ENCODE results near the gene RIN3. TPM values are rescaled to one million over a fixed set of nuclear protein-coding genes. Genes with fewer than 3 reads are reported as not detected.

The RIN3 gene
- polyA plus RNA-seq, 3 donors from 2014 or later: 38.8 to 131 (median 60.1) TPM

- H3K27ac Mint-ChIP-seq: no peak overlapping the region
- H3K4me3 Mint-ChIP-seq: no peak overlapping the region
- peaks cover 22 to 24% of the 10 kb centered on the region in 2 donors for H3K4me1 Mint-ChIP-seq
- no peaks in the 10 kb centered on the region for H3K36me3 Mint-ChIP-seq
- DNase-seq: no peak
- H3K27me3 Mint-ChIP-seq (ENCODE audit: low read depth in 3 of 3): peaks cover 5 to 9% (median 8%) of the 10 kb centered on the region in 3 donors
- H3K9me3 Mint-ChIP-seq: no peaks in the 10 kb centered on the region
These were observed 20.6 kb upstream of the RIN3 start for GRCh38 chr14:92493024-92493423.

DNA sequence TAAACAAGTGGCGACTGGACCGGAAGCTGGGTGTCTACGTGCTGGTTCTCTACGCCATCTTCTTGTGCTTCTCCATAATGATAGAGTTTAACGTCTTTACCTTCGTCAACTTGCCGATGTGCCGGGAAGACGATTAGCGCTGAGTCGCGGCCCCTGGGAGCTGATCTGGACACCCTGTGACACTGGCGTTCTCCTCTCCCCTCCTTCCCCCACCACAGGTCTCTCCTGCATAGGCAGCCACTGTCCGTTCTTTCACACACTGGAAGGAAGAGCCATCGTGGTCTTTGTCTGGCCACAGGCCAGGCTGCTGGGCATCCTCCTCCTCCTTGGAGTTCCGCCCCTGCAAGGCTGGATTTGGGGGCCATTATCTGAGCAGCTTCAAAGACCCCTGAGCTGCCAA, 20.1 kb upstream of the RIN3 start:
- no peaks in the 10 kb centered on the region for H3K36me3 Mint-ChIP-seq

GRCh38 chr14:92494512-92494911, 19.1 kb upstream of the RIN3 start:
- Mint-ChIP-seq H3K9me3 (no peaks in the 10 kb centered on the region), H3K27me3 (ENCODE audit: low read depth in 3 of 3) (peaks cover 5 to 8% (median 5%) of the 10 kb centered on the region in 3 donors), H3K27ac (no peak overlapping the region), H3K4me3 (no peak overlapping the region), H3K4me1 (peaks cover 22 to 24% of the 10 kb centered on the region in 2 donors), H3K36me3 (no peaks in the 10 kb centered on the region)
- DNase-seq: no peak

More for the DNA sequence above, 20.1 kb upstream of the RIN3 start:
- Mint-ChIP-seq H3K27me3 (ENCODE audit: low read depth in 3 of 3) (peaks cover 5 to 8% (median 8%) of the 10 kb centered on the region in 3 donors), H3K27ac (no peak overlapping the region), H3K4me3 (no peak overlapping the region), H3K4me1 (peaks cover 22 to 24% of the 10 kb centered on the region in 2 donors), H3K9me3 (no peaks in the 10 kb centered on the region)
- DNase-seq: no peak

DNA sequence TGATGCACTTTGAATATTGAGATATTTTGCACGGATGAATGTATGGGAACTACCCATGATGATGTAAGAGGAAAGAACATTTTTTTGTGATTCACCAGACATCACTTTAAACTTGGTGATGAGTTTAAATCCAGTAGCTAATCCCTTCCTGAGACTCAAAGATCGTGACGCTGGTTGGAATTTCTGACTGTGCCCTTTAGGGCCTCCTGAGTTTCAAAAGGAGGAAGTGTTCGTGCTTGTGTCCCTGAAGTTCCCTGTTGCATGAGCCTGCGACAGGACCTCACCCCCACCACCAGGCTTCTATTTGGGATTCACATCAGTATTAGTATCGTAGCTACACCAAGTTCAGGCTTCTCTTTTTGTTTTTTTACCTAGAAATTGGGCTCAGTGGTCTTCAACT, 18.6 kb upstream of the RIN3 start:
- H3K4me1 Mint-ChIP-seq: peaks cover 22 to 24% of the 10 kb centered on the region in 2 donors
- peaks cover under 1 to 5% (median 2%) of the 10 kb centered on the region in 3 donors for H3K27me3 Mint-ChIP-seq (ENCODE audit: low read depth in 3 of 3)
- no peaks in the 10 kb centered on the region for H3K36me3 Mint-ChIP-seq
- DNase-seq: no peak
- H3K9me3 Mint-ChIP-seq: no peaks in the 10 kb centered on the region
- H3K27ac Mint-ChIP-seq: peak overlapping the region in 1 of 6 donors; percentile 50
- no peak overlapping the region for H3K4me3 Mint-ChIP-seq

GRCh38 chr14:92496191-92496857, 17.3 kb upstream of the RIN3 start:
- peaks cover 0 to 5% (median 2%) of the 10 kb centered on the region in 3 donors for H3K27me3 Mint-ChIP-seq (ENCODE audit: low read depth in 3 of 3)
- DNase-seq: peak in 2 of 3 donors; percentile 9 to 21
- peak overlapping the region; percentile 38 to 66 (median 54) for H3K4me3 Mint-ChIP-seq
- H3K36me3 Mint-ChIP-seq: no peaks in the 10 kb centered on the region
- H3K4me1 Mint-ChIP-seq: peaks cover 22 to 24% of the 10 kb centered on the region in 2 donors
- H3K27ac Mint-ChIP-seq: peak overlapping the region in 3 of 6 donors; percentile 2 to 68 (median 27)
- H3K9me3 Mint-ChIP-seq: no peaks in the 10 kb centered on the region

DNA sequence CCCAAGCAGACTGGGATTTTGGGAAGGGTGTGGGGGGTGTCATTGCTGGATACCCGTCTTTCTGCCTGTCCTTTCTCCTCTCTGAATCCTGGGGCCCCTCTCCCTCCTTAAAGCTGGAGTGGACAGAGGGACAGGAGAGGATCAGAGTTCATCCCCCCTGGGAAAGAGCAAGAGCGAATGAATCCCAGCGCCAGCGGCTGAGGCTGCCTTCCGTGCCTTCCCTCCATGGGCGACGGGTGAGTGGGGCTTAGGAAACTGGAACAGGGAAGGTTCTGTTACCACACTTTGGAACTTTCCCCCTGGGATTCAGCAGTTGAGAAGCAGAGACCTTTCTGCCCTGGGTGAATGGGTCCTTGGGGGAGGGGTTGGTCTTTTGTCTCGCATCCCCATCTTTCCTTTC, 16.2 kb upstream of the RIN3 start:
- H3K4me1 Mint-ChIP-seq: peaks cover 22 to 24% of the 10 kb centered on the region in 2 donors
- DNase-seq: no peak
- no peaks in the 10 kb centered on the region for H3K9me3 Mint-ChIP-seq
- H3K36me3 Mint-ChIP-seq: no peaks in the 10 kb centered on the region
- H3K27me3 Mint-ChIP-seq (ENCODE audit: low read depth in 3 of 3): peaks cover 0 to 5% (median 2%) of the 10 kb centered on the region in 3 donors
- H3K27ac Mint-ChIP-seq: peak overlapping the region in 1 of 6 donors; percentile 30
- no peak overlapping the region for H3K4me3 Mint-ChIP-seq

DNA sequence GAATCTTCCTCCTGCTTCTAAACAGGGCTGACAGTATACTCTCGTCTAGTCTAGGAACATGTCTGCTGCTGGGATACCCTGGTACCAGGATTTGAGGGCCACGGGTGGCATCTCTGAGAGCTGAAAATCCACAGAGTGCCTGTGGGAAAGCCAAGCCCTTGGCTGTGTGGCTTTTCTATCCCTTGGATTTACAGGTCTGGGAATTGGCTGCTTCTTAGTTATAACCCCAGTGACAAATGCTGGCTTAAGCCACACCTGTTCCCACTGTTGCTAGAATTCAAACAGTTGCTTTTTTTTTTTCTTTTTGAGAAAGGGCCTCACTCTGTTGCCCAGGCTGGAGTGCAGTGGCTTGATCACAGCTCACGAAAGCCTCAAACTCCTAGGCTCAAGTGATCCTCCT, 14.3 kb upstream of the RIN3 start:
- Mint-ChIP-seq H3K9me3 (no peaks in the 10 kb centered on the region), H3K27ac (peak overlapping the region in 1 of 6 donors; percentile 6), H3K4me3 (no peak overlapping the region), H3K4me1 (peaks cover 22 to 24% of the 10 kb centered on the region in 2 donors), H3K36me3 (no peaks in the 10 kb centered on the region), H3K27me3 (ENCODE audit: low read depth in 3 of 3) (peaks cover 0 to 8% (median 2%) of the 10 kb centered on the region in 3 donors)
- no peak for DNase-seq

- Mint-ChIP-seq H3K4me3 (no peak overlapping the region), H3K9me3 (no peaks in the 10 kb centered on the region), H3K27me3 (ENCODE audit: low read depth in 3 of 3) (peaks cover 2 to 9% (median 2%) of the 10 kb centered on the region in 3 donors), H3K4me1 (peaks cover 23 to 24% of the 10 kb centered on the region in 2 donors), H3K27ac (no peak overlapping the region), H3K36me3 (peaks cover 0 to 5% (median 0%) of the 10 kb centered on the region in 3 donors)
- DNase-seq: no peak
These were observed 13.1 kb upstream of the RIN3 start for GRCh38 chr14:92500491-92500941.

- H3K4me3 Mint-ChIP-seq: no peak overlapping the region
- DNase-seq: no peak
- peaks cover 0 to 5% (median 0%) of the 10 kb centered on the region in 3 donors for H3K36me3 Mint-ChIP-seq
- H3K4me1 Mint-ChIP-seq: peaks cover 15 to 18% of the 10 kb centered on the region in 2 donors
- H3K9me3 Mint-ChIP-seq: no peaks in the 10 kb centered on the region
- peaks cover 2 to 7% (median 2%) of the 10 kb centered on the region in 3 donors for H3K27me3 Mint-ChIP-seq (ENCODE audit: low read depth in 3 of 3)
- H3K27ac Mint-ChIP-seq: no peak overlapping the region
These were observed 11.7 kb upstream of the RIN3 start for GRCh38 chr14:92501891-92502351.

- no peak for DNase-seq
- H3K27me3 Mint-ChIP-seq (ENCODE audit: low read depth in 3 of 3): peaks cover 2 to 5% (median 2%) of the 10 kb centered on the region in 3 donors
- peaks cover 11 to 18% of the 10 kb centered on the region in 2 donors for H3K4me1 Mint-ChIP-seq
- no peak overlapping the region for H3K4me3 Mint-ChIP-seq
- no peaks in the 10 kb centered on the region for H3K9me3 Mint-ChIP-seq
- no peak overlapping the region for H3K27ac Mint-ChIP-seq
- H3K36me3 Mint-ChIP-seq: peaks cover 0 to 5% (median 0%) of the 10 kb centered on the region in 3 donors
These were observed 10.9 kb upstream of the RIN3 start for GRCh38 chr14:92502541-92503286.

DNA sequence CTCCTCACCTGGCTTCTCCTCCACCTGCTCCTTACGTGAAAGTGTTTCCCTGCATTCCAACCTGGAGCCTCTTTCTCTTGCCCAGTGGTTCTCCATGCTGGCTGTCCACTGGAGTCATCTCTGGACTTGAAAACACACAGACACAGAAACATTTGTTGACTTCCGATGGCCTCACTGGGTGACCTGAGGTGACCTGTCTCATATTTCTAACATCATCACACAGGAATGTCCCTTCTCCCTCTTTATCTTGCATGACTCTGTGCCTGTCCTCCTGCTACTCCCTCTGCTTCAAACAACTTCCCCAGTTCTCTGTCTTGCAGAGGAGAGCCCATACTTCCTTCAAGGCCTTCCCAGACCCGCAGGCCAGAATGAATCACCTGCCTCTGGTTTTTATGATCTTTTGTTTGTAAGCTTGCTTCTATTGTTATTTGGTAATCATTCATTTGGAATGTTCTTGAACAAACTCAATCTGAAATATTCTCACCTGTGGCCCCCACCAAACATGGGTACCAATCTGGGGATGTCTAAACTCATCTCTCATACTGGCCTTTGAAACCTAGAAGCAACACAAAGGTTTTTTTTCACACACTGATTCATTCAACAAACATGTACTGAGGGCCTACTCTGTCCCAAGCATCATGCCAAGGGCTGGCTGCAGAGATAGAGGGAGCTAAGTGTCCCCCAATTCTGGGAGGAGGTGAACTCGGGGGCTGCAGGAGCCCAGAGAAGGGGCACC, 9.7 kb upstream of the RIN3 start:
- DNase-seq: no peak
- Mint-ChIP-seq H3K27ac (no peak overlapping the region), H3K4me3 (no peak overlapping the region), H3K4me1 (peaks cover 10 to 21% of the 10 kb centered on the region in 2 donors), H3K36me3 (peaks cover 0 to 5% (median 0%) of the 10 kb centered on the region in 3 donors), H3K27me3 (ENCODE audit: low read depth in 3 of 3) (peaks cover 2 to 5% (median 2%) of the 10 kb centered on the region in 3 donors), H3K9me3 (no peaks in the 10 kb centered on the region)

- H3K4me1 Mint-ChIP-seq: peaks cover 10 to 22% of the 10 kb centered on the region in 2 donors
- H3K27me3 Mint-ChIP-seq (ENCODE audit: low read depth in 3 of 3): peaks cover 2 to 6% (median 2%) of the 10 kb centered on the region in 3 donors
- DNase-seq: no peak
- H3K9me3 Mint-ChIP-seq: no peaks in the 10 kb centered on the region
- no peak overlapping the region for H3K4me3 Mint-ChIP-seq
- no peak overlapping the region for H3K27ac Mint-ChIP-seq
- peaks cover 0 to 5% (median 0%) of the 10 kb centered on the region in 3 donors for H3K36me3 Mint-ChIP-seq
These were observed 7.8 kb upstream of the RIN3 start for GRCh38 chr14:92505826-92506225.

DNA sequence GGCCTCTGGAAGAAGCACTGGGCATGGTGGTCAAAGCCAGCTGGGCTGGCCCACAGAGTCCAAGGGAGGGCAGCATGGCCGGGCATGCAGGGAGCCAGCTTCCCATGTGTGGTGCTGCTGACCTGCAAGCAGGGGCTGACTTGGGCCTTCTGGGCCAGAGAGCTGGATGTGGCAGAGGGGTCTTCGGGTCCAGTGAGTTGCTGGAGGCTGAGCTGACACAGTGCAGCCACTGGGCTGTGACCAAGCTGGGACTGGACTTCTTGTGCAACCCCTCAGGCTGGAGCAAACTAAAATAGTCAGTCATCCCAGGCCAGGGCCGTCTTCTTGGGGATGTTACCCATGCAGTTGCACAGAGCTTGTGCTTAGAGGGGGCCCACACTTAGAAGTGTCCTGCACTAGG, 7.3 kb upstream of the RIN3 start:
- Mint-ChIP-seq H3K4me1 (peaks cover 10 to 26% of the 10 kb centered on the region in 2 donors), H3K9me3 (no peaks in the 10 kb centered on the region), H3K27me3 (ENCODE audit: low read depth in 3 of 3) (peaks cover 2 to 7% (median 2%) of the 10 kb centered on the region in 3 donors), H3K27ac (no peak overlapping the region), H3K4me3 (no peak overlapping the region), H3K36me3 (peaks cover 0 to 5% (median 0%) of the 10 kb centered on the region in 3 donors)
- DNase-seq: no peak

Measured in immature natural killer cell (primary cell).